ENCODE results near the gene PRRT1B.

PRRT1B gene

DNA sequence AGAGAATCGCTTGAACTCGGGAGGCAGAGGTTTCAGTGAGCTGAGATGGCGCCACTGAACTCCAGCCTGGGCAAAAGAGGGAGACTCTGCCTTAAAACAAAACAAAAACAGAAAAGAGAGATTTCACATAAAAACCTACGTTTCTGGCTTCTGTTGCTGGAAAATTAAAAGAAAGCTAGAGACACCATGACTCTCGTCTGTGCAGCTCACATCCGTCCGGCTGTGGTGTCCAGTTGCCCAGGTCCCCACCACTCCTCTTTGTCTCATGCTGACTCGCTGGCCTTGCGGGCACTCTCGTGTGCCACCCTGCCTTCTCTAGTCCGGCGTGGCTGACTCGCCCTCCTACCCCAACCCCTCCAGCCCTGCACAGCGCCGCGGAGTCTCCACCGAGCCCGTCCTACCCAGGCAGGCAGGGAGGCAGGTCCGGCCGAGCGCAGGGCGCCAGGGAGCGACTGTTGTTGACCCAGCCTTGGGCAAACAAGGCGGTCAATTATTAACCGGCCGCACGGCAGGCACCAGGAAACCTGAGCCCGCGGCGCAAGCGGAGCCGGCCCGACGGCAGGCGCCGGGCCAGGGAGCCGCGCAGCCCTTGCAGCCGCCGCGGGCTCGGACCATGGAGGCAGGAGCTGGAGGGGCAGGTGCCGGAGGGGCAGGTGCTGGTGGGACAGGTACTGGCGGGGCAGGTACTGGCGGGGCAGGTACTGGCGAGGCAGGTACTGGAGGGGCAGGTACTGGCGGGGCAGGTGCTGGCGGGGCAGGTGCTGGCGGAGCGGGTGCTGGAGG, at the start of gene PRRT1B:
TSS of gene PRRT1B (plus strand) at position 521 of the 783 bp plus-strand sequence. CDS start at position 614, 93 bp downstream.
- Mint-ChIP-seq H3K4me3 (no peak within 1 kb of the TSS), H3K27me3 (ENCODE audit: low read depth) (peaks cover 19% of the 10 kb centered on the region), H3K9me3 (peaks cover 33% of the 10 kb centered on the region), H3K27ac (no peak within 1 kb of the TSS), H3K4me1 (no peaks in the 10 kb centered on the region), H3K36me3 (ENCODE audit: low read depth) (no peaks in the 10 kb centered on the region)
- no peak for TF ChIP-seq CTCF (IDR thresholded peaks at IDR 0.05; ENCODE audit: unreplicated experiment in 3 of 3)

GRCh38 chr9:131495785-131496184, 49.5 kb upstream of the PRRT1B start:
- no peak for TF ChIP-seq CTCF (IDR thresholded peaks at IDR 0.05; ENCODE audit: unreplicated experiment in 3 of 3)
- Mint-ChIP-seq H3K4me3 (no peak overlapping the region), H3K9me3 (no peaks in the 10 kb centered on the region)

GRCh38 chr9:131496844-131497405, 48.4 kb upstream of the PRRT1B start:
- TF ChIP-seq CTCF (IDR thresholded peaks at IDR 0.05; ENCODE audit: unreplicated experiment in 3 of 3) = no peak
- Mint-ChIP-seq H3K4me3 (no peak overlapping the region), H3K4me1 (no peaks in the 10 kb centered on the region), H3K9me3 (no peaks in the 10 kb centered on the region), H3K27ac (peak overlapping the region in 1 of 3 experiments; percentile 50), H3K27me3 (ENCODE audit: low read depth) (no peaks in the 10 kb centered on the region), H3K36me3 (ENCODE audit: low read depth) (peaks cover 75% of the 10 kb centered on the region)

More at GRCh38 chr9:131495785-131496184, 49.5 kb upstream of the PRRT1B start:
- Mint-ChIP-seq H3K36me3 (ENCODE audit: low read depth) (peaks cover 80% of the 10 kb centered on the region), H3K27ac (no peak overlapping the region), H3K4me1 (no peaks in the 10 kb centered on the region), H3K27me3 (ENCODE audit: low read depth) (no peaks in the 10 kb centered on the region)

DNA sequence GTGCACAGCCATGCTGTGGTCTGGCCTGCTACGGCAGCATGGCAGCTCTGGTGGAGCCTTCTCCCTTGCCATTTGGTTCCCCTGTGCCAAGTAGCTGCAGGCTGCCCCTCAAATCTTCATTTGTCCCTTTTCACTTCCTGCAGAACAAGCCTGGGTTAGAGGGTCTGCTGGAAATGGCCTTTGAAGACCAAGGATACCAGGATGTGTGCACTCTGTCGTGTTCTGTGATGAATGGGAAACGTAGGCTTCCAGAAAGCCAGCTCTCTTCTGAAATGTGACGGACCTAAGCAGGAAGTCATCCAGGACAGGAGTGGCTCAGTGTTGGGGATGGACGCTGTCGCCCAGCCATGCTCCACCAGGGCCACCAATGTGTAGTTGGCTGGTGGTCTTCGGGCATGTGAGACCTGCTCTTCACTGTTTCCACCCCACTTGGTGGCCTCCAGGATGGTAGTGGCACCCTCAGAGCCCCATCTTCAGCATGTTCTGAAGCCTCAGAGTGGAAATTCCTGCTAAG, 46.0 kb upstream of the PRRT1B start:
- H3K9me3 Mint-ChIP-seq = no peaks in the 10 kb centered on the region
- peaks cover 10% of the 10 kb centered on the region for H3K4me1 Mint-ChIP-seq
- no peak for TF ChIP-seq CTCF (IDR thresholded peaks at IDR 0.05; ENCODE audit: unreplicated experiment in 3 of 3)
- no peak overlapping the region for H3K27ac Mint-ChIP-seq
- no peaks in the 10 kb centered on the region for H3K27me3 Mint-ChIP-seq (ENCODE audit: low read depth)
- H3K36me3 Mint-ChIP-seq (ENCODE audit: low read depth) = peaks cover 52% of the 10 kb centered on the region
- H3K4me3 Mint-ChIP-seq = peak overlapping the region; percentile 27 to 58 (median 57)

DNA sequence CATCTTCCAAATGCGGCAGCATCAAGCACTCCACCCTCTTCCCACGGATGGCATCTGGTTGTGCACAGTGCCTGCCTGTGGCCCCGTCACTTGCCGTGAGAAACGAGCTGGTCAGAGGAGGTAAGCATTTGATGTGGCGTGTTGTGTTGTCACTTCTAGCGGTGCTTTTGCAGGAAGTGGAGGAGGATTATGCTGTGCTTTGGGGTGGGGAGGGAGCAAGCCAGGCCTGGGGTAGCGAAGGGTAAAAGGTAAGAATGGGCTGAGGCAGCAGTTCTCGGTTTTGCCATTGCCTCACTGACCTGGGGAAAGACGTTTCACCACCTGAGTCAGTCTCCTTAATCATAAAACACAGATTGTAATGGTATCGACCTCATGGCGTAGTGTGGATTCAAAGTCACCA, 44.9 kb upstream of the PRRT1B start:
- peaks cover 13% of the 10 kb centered on the region for H3K4me1 Mint-ChIP-seq
- peak overlapping the region; percentile 61 to 81 (median 72) for H3K4me3 Mint-ChIP-seq
- H3K27me3 Mint-ChIP-seq (ENCODE audit: low read depth) = no peaks in the 10 kb centered on the region

More for the DNA sequence above, 44.9 kb upstream of the PRRT1B start:
- H3K36me3 Mint-ChIP-seq (ENCODE audit: low read depth) = peaks cover 48% of the 10 kb centered on the region
- no peak for TF ChIP-seq CTCF (IDR thresholded peaks at IDR 0.05; ENCODE audit: unreplicated experiment in 3 of 3)
- H3K27ac Mint-ChIP-seq = peak overlapping the region in 1 of 3 experiments; percentile 17
- no peaks in the 10 kb centered on the region for H3K9me3 Mint-ChIP-seq
